SK-N-SH treated with all-trans-retinoic acid at 6 μM for 48 hours (cell line): Measurements from ENCODE around the gene MACF1.

Experiments used
- ATAC-seq: fragments of 200-7000 bp; cut with Tn5 transposase; 3 replicates; pipeline ENCODE4 v1.9.1; 2020; ENCODE audit warnings: mild to moderate bottlenecking, moderate library complexity
- CREB5 ChIP-seq: fragments of 250-450 bp; sonication (Bioruptor Pico); IDR thresholded peaks from 2 replicates; pipeline ENCODE4 v1.5.1; 2020; ENCODE audit warnings: low read depth, mild to moderate bottlenecking, moderate library complexity
- CSDC2 ChIP-seq: fragments of 250-450 bp; sonication (Bioruptor Pico); IDR thresholded peaks from 2 replicates; pipeline ENCODE4 v1.5.0; 2020; ENCODE audit warnings: mild to moderate bottlenecking, moderate library complexity
- ESRRG ChIP-seq: fragments of 250-450 bp; sonication (Bioruptor Pico); IDR thresholded peaks from 2 replicates; pipeline ENCODE4 v1.6.1; 2021; ENCODE audit warnings: mild to moderate bottlenecking
- GLIS3 ChIP-seq: fragments of 250-450 bp; sonication (Bioruptor Pico); IDR thresholded peaks from 2 replicates; pipeline ENCODE4 v1.5.0; 2020; ENCODE audit warnings: mild to moderate bottlenecking, moderate library complexity
- OSR1 ChIP-seq: fragments of 250-450 bp; sonication (Bioruptor Pico); IDR thresholded peaks from 2 replicates; pipeline ENCODE4 v1.8.0; 2022; ENCODE audit warnings: moderate library complexity, mild to moderate bottlenecking, inconsistent platforms
- PATZ1 ChIP-seq: fragments of 250-450 bp; sonication (Bioruptor Pico); IDR thresholded peaks from 2 replicates; pipeline ENCODE4 v1.8.0; 2020; ENCODE audit warnings: mild to moderate bottlenecking, moderate library complexity, borderline replicate concordance
- POU6F1 ChIP-seq: fragments of 250-450 bp; sonication (Bioruptor Pico); IDR thresholded peaks from 2 replicates; pipeline ENCODE4 v1.8.0; 2021; ENCODE audit warnings: low read depth, mild to moderate bottlenecking, moderate library complexity, borderline replicate concordance
- PPARA ChIP-seq: fragments of 250-450 bp; sonication (Bioruptor Pico); IDR thresholded peaks from 2 replicates; pipeline ENCODE4 v1.5.0; 2020; ENCODE audit warnings: mild to moderate bottlenecking, borderline replicate concordance
- RARB ChIP-seq: fragments of 250-450 bp; sonication (Bioruptor Pico); IDR thresholded peaks from 2 replicates; pipeline ENCODE4 v1.8.0; 2021; ENCODE audit warnings: mild to moderate bottlenecking, moderate library complexity
- SNAI2 ChIP-seq: fragments of 250-450 bp; sonication (Bioruptor Pico); IDR thresholded peaks from 2 replicates; pipeline ENCODE4 v1.5.0; 2020; ENCODE audit warnings: mild to moderate bottlenecking, moderate library complexity
- TCF4 ChIP-seq: fragments of 250-450 bp; sonication (Bioruptor Pico); IDR thresholded peaks from 2 replicates; pipeline ENCODE4 v1.8.0; 2021; ENCODE audit warnings: mild to moderate bottlenecking, moderate library complexity, borderline replicate concordance
- ZC3H10 ChIP-seq: fragments of 250-450 bp; sonication (Bioruptor Pico); IDR thresholded peaks from 2 replicates; pipeline ENCODE4 v1.5.1; 2021; ENCODE audit warnings: mild to moderate bottlenecking, moderate library complexity
- ZNF565 ChIP-seq: fragments of 450-650 bp; formaldehyde crosslinking; conservative IDR thresholded peaks from 2 replicates; pipeline ENCODE4 v1.5.0; 2020; ENCODE audit warnings: low read depth, mild to moderate bottlenecking, moderate library complexity
- ZNF70 ChIP-seq: fragments of 450-650 bp; formaldehyde crosslinking; IDR thresholded peaks from 2 replicates; pipeline ENCODE4 v1.5.0; 2020; ENCODE audit warnings: mild to moderate bottlenecking, moderate library complexity
- ZNF8 ChIP-seq: fragments of 450-650 bp; formaldehyde crosslinking; IDR thresholded peaks from 2 replicates; pipeline ENCODE4 v1.5.0; 2020; ENCODE audit warnings: mild to moderate bottlenecking, moderate library complexity
- TF ChIP-seq, protein P1 (sequence below): fragments of 250-450 bp; sonication (Bioruptor Pico); IDR thresholded peaks from 2 replicates; pipeline ENCODE4 v1.5.0; 2020; ENCODE audit warnings: mild to moderate bottlenecking, moderate library complexity
- TF ChIP-seq, protein P2 (sequence below): fragments of 250-450 bp; sonication (Bioruptor Pico); IDR thresholded peaks from 2 replicates; pipeline ENCODE4 v1.5.1; 2021; ENCODE audit warnings: mild to moderate bottlenecking, moderate library complexity

MACF1 gene

DNA sequence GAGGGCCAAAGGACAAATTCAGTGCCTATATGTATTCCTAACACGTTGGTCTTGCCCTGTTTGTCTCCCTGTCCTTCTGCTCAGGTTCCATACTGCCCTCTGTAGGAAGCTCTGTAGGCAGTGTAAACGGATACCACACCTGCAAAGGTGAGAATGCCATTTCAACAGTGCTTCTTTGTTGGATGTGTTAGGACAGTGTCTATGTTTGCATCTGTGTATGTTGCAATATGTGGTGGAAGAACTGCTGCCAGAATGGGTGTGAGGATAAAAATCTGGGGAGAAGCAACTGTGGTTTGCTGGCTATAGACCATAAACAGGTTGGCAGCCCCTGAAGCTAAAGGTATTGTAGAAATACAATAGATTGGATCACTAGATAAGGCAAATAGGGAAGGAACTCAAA, 173.9 kb downstream of the MACF1 start:
- TF ChIP-seq ZNF8 (CRISPR knock-in tag) = no peak
- no peak for TF ChIP-seq CSDC2
- TF ChIP-seq PATZ1 (CRISPR knock-in tag) = no peak
- TF ChIP-seq ZNF70 (CRISPR knock-in tag) = no peak
- TF ChIP-seq ZC3H10 = no peak
- no peak for ATAC-seq

GRCh38 chr1:39379187-39379586, 174.7 kb downstream of the MACF1 start:
- TF ChIP-seq ESRRG (CRISPR knock-in tag) (no peak), CSDC2 (no peak), ZNF70 (CRISPR knock-in tag) (no peak), SNAI2 (no peak), ZNF8 (CRISPR knock-in tag) (no peak), PATZ1 (CRISPR knock-in tag) (no peak), RARB (CRISPR knock-in tag) (no peak)
- TF ChIP-seq, all 23 proteins: peak for 0
- ATAC-seq = no peak

DNA sequence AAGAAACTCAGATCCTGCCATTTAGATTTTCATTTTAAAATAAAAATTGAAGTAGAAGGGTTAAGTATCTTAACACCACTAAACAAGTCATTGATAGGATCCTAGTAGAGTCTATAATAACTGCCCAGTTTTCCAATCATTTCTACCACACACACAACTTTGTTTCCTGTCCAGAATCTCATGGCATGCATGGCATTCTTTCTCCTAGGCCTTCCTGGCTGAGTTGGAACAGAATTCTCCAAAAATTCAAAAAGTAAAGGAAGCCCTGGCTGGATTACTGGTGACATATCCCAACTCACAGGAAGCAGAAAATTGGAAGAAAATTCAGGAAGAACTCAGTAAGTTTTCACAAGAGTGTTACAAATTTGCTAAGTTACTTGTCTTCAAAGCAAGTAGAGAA, 175.5 kb downstream of the MACF1 start:
- no peak for ATAC-seq
- TF ChIP-seq PATZ1 (CRISPR knock-in tag) (no peak), ZNF70 (CRISPR knock-in tag) (no peak), TCF4 (no peak), PPARA (CRISPR knock-in tag) (no peak), ZC3H10 (no peak), CREB5 (CRISPR knock-in tag) (no peak), GLIS3 (CRISPR knock-in tag) (no peak), POU6F1 (no peak), ZNF565 (CRISPR knock-in tag) (no peak)
- TF ChIP-seq, protein P1, sequence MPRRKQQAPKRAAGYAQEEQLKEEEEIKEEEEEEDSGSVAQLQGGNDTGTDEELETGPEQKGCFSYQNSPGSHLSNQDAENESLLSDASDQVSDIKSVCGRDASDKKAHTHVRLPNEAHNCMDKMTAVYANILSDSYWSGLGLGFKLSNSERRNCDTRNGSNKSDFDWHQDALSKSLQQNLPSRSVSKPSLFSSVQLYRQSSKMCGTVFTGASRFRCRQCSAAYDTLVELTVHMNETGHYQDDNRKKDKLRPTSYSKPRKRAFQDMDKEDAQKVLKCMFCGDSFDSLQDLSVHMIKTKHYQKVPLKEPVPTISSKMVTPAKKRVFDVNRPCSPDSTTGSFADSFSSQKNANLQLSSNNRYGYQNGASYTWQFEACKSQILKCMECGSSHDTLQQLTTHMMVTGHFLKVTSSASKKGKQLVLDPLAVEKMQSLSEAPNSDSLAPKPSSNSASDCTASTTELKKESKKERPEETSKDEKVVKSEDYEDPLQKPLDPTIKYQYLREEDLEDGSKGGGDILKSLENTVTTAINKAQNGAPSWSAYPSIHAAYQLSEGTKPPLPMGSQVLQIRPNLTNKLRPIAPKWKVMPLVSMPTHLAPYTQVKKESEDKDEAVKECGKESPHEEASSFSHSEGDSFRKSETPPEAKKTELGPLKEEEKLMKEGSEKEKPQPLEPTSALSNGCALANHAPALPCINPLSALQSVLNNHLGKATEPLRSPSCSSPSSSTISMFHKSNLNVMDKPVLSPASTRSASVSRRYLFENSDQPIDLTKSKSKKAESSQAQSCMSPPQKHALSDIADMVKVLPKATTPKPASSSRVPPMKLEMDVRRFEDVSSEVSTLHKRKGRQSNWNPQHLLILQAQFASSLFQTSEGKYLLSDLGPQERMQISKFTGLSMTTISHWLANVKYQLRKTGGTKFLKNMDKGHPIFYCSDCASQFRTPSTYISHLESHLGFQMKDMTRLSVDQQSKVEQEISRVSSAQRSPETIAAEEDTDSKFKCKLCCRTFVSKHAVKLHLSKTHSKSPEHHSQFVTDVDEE (CRISPR knock-in tag) = no peak
- TF ChIP-seq, all 23 proteins: peak for 0

DNA sequence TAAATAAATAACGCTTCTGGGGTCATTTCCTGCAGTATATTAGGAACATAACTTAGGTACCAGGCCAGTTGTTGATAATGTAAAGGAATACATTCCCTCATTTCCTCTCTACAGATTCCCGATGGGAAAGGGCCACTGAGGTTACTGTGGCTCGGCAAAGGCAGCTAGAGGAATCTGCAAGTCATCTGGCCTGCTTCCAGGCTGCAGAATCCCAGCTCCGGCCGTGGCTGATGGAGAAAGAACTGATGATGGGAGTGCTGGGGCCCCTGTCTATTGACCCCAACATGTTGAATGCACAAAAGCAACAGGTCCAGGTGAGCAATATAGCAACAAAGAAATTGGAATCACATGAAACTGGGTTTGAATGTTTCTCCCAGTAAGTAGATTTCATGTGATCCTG, 177.3 kb downstream of the MACF1 start:
- ATAC-seq = no peak
- TF ChIP-seq CSDC2 = no peak
- TF ChIP-seq PATZ1 (CRISPR knock-in tag) = no peak
- TF ChIP-seq, protein P2, sequence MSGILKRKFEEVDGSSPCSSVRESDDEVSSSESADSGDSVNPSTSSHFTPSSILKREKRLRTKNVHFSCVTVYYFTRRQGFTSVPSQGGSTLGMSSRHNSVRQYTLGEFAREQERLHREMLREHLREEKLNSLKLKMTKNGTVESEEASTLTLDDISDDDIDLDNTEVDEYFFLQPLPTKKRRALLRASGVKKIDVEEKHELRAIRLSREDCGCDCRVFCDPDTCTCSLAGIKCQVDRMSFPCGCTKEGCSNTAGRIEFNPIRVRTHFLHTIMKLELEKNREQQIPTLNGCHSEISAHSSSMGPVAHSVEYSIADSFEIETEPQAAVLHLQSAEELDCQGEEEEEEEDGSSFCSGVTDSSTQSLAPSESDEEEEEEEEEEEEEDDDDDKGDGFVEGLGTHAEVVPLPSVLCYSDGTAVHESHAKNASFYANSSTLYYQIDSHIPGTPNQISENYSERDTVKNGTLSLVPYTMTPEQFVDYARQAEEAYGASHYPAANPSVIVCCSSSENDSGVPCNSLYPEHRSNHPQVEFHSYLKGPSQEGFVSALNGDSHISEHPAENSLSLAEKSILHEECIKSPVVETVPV (CRISPR knock-in tag) = no peak
- TF ChIP-seq, protein P1 (CRISPR knock-in tag) = no peak
- TF ChIP-seq OSR1 (CRISPR knock-in tag) = no peak
- no peak for TF ChIP-seq SNAI2
- TF ChIP-seq TCF4 = no peak
- no peak for TF ChIP-seq ZNF565 (CRISPR knock-in tag)
